Measurements from ENCODE around the gene WFDC2.

DNA sequence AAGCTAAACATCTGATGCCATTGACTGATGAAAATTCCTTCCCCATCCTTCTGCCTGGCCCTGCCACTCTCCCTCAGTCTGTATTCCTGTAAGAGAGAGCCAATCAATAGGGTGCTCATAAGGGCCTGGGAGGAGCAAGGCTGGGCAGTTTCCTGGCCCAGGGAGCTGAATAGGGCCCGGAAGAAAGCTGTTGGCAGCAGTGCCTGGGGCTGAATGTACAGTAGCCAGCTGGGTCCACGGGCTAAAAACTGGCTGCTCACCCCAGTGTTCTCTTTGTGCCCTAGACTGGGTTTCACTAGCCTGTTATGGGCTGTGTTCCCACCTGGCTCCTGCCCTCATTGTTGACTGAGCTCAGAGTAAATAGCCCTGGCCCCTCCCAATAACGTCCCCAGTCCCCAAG is 1.7 kb upstream of the WFDC2 start:
- no peak for TF ChIP-seq ZBTB8A (CRISPR knock-in tag; IDR thresholded peaks at IDR 0.05; ENCODE audit: borderline replicate concordance, low read depth)
- no peak for TF ChIP-seq ZNF143 (CRISPR knock-in tag; IDR thresholded peaks at IDR 0.05)
- TF ChIP-seq ELF4 (CRISPR knock-in tag; IDR thresholded peaks at IDR 0.05; ENCODE audit: borderline replicate concordance): no peak

All from HepG2 (cell line).